AG10803 (cell line): Measurements from ENCODE around the gene CMSS1.

Source experiments
- DNase-seq: peaks from one replicate; pipeline ENCODE4 v3.0.0; 2010; ENCODE audit warnings: low read depth
- H3K4me3 ChIP-seq: 2 replicates; pipeline ENCODE4 v1.5.1; 2011; ENCODE audit warnings: mild to moderate bottlenecking, low read length, control low read depth
- TF ChIP-seq, protein P1 (sequence below): conservative IDR thresholded peaks from 2 replicates; pipeline ENCODE4 v1.5.1; 2011; ENCODE audit warnings: mild to moderate bottlenecking, low read length, control low read depth, inconsistent platforms

CMSS1 gene

DNA sequence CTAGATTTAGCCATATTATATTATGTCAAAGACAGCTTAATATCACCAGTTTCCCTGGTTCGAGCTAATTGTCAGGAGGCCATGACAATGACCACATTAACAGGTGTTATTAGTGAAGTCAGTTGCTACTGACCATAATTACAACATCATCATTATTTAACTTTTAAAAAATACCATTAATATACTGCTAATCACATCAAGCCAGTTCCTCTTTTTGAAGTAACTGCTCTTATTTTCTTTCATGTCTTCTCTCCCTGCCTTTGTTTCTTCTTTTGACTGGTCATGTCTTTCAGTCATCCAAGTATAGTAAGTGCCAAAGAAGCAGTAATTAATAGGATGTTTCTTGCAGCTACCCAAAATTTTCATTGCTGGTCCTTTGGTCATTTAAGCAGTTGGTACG is 61.6 kb downstream of the CMSS1 start:
- TF ChIP-seq, protein P1, sequence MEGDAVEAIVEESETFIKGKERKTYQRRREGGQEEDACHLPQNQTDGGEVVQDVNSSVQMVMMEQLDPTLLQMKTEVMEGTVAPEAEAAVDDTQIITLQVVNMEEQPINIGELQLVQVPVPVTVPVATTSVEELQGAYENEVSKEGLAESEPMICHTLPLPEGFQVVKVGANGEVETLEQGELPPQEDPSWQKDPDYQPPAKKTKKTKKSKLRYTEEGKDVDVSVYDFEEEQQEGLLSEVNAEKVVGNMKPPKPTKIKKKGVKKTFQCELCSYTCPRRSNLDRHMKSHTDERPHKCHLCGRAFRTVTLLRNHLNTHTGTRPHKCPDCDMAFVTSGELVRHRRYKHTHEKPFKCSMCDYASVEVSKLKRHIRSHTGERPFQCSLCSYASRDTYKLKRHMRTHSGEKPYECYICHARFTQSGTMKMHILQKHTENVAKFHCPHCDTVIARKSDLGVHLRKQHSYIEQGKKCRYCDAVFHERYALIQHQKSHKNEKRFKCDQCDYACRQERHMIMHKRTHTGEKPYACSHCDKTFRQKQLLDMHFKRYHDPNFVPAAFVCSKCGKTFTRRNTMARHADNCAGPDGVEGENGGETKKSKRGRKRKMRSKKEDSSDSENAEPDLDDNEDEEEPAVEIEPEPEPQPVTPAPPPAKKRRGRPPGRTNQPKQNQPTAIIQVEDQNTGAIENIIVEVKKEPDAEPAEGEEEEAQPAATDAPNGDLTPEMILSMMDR, result no peak
- H3K4me3 ChIP-seq, result no peak overlapping the region
- DNase-seq, result no peak

DNA sequence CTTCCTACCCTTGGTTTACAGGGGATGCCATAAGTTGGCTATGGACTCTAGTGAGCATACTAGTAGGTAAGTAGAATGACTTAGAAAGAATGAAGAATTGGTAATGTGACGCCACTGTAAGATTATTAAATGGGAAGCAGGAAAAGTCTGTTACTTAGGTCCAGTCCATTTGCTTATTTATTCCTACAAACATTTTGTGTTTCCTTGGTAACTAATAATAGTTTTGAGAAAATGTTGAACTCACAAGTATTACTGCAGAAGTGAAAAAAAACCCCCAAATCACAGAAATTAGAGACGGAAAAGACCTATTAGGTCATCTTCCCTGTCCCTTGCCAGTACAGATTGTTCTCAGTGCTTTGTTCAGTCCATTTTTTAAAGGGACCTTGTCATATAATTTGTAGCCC is 63.5 kb downstream of the CMSS1 start:
- DNase-seq, result no peak
- no peak overlapping the region for H3K4me3 ChIP-seq
- TF ChIP-seq, protein P1, result no peak

DNA sequence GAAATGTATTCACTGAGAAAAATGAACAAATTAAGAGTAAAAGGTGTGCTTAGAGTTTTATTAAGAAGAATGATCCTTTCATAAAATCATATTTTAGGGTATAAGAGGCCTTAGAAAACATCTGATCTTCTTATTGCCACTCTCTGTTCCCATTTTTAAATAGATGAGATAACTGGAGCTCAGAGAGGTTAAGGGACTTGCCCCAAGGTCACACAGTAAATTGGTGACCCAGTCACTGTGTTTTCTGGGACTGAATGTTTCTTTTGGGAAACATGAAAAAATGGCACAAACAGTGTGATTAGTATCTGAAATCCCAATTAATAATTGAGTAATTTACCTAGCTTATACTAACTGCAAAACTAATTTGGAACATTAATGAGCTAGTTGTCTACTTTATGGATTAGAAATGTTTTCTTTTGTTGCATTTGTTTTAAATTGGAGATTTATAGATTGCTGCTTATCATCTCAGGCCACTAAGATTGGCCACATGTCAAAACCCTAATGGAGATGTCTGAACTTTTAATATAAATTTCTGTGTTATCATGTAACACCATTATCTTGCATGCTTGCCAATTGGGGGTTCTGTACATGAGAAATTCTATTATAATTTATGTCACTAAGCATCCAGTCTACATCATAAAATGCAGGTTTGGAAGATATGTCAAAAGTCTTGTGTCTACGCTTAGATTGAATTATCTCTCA is 64.9 kb downstream of the CMSS1 start:
- TF ChIP-seq, protein P1, result no peak
- DNase-seq, result no peak
- no peak overlapping the region for H3K4me3 ChIP-seq

DNA sequence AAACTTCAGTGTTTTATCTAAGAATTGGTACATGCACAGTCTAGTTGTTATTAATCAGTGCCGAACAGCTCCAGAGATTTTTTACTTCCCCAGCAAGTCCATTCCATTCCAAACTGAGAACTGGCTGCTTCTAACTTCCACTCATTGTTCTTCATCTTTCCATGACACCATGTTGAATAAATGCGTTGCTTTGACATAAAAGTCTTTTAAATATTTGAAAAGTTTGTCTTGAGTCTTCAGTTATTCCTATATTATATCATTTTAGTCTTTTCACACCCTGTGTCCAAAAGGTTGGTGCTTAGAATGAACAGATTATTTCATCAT is 65.4 kb downstream of the CMSS1 start:
- no peak for DNase-seq
- H3K4me3 ChIP-seq, result no peak overlapping the region
- TF ChIP-seq, protein P1, result no peak

DNA sequence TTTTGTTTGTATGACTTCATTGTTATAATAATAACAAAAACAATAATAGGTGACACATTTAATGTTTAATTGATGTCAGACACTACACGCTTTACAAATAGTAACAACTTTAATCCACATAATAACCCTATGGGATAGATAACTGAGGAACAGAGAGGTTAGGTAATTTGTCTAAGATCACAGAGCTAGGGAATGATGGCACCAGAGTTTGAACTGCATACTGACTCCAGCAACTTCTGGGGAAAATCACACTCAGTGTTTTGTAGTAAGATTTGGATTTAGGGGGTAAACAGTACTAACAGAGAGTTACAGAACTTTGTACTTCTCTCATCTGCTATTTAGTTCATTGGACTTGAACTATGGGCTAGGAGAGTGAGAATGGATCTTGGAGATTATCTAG is 66.0 kb downstream of the CMSS1 start:
- TF ChIP-seq, protein P1, result no peak
- no peak overlapping the region for H3K4me3 ChIP-seq
- DNase-seq, result no peak

DNA sequence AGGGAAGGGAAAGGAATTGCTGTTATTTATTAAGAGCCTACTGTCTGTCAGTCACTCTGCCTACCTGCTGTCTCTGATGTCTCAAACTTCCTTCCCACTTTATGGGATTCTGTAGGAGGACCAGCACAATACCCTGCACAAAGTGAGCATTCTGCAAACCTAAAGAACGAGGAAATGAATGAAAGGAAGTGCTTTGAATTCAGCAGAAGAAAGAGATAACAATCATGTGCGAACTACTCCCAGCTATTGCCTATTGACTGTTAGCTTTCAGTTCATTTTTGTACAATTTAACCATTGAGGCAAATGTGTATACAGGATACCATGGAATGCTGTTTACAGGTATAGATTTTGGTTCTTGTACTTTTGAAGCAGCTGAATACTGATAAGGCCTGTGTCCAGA is 66.8 kb downstream of the CMSS1 start:
- DNase-seq, result no peak
- no peak overlapping the region for H3K4me3 ChIP-seq
- TF ChIP-seq, protein P1, result no peak

DNA sequence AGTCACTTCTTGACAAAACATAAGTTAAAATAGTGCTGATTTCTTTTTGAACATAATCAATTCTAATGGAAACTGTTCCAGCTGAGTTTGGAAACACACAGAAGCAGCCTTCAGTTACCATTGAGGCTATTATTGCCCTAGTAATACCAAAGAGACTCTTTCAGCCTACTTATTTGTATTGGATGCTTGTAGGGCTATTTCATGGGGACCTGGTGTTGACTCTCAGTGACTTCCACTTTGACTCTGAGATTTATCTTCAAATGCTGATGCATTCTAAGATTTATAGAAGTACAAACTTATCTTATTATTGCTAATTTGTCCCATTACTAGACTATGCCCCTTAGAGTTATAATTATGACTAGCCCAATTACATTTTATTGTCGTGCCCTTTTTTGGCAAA is 67.4 kb downstream of the CMSS1 start:
- H3K4me3 ChIP-seq, result no peak overlapping the region
- DNase-seq, result no peak
- TF ChIP-seq, protein P1, result no peak
